MM.1S (cell line): Measurements from ENCODE around the gene ARSD.

Experiments
- DNase-seq: peaks from one replicate; pipeline ENCODE4 v3.0.0-alpha.2; 2015
- H2AFZ ChIP-seq: fragments of 300-600 bp; sonication (generic); 2 replicates; pipeline ENCODE4 v1.6.0; 2016; ENCODE audit warnings: antibody characterized with exemption, low read length
- H3F3A ChIP-seq: fragments of 300-600 bp; sonication (generic); 2 replicates; pipeline ENCODE4 v1.6.1; 2016; ENCODE audit warnings: mild to moderate bottlenecking, antibody characterized with exemption, low read length, moderate library complexity, mixed read lengths; ENCODE audit not compliant: insufficient read depth
- H3K27ac ChIP-seq: fragments of 300-600 bp; sonication (generic); 2 replicates; pipeline ENCODE4 v1.5.1; 2016; ENCODE audit warnings: mild to moderate bottlenecking, low read length
- H3K27me3 ChIP-seq: fragments of 300-600 bp; sonication (generic); replicated peaks from 2 replicates; pipeline ENCODE4 v1.6.0; 2016; ENCODE audit warnings: low read length; ENCODE audit not compliant: insufficient read depth
- H3K36me3 ChIP-seq: fragments of 300-600 bp; sonication (generic); replicated peaks from 2 replicates; pipeline ENCODE4 v1.6.1; 2016; ENCODE audit warnings: mild to moderate bottlenecking, low read length, mixed read lengths; ENCODE audit not compliant: insufficient read depth
- H3K4me1 ChIP-seq: fragments of 300-600 bp; sonication (generic); 2 replicates; pipeline ENCODE4 v1.6.1; 2016; ENCODE audit warnings: low read length, mixed read lengths
- H3K4me2 ChIP-seq: fragments of 300-600 bp; sonication (generic); 2 replicates; pipeline ENCODE4 v1.6.0; 2016; ENCODE audit warnings: low read depth, low read length
- H3K4me3 ChIP-seq: fragments of 300-600 bp; sonication (generic); 2 replicates; pipeline ENCODE4 v1.5.1; 2016; ENCODE audit warnings: low read length, mixed read lengths
- H3K79me2 ChIP-seq: fragments of 300-600 bp; sonication (generic); 2 replicates; pipeline ENCODE4 v1.6.1; 2016; ENCODE audit warnings: mixed run types, low read length, mixed read lengths
- H3K9ac ChIP-seq: fragments of 300-600 bp; sonication (generic); 2 replicates; pipeline ENCODE4 v1.6.1; 2016; ENCODE audit warnings: low read length, mixed read lengths
- H3K9me2 ChIP-seq: fragments of 300-600 bp; sonication (generic); replicated peaks from 2 replicates; pipeline ENCODE4 v1.6.1; 2016; ENCODE audit warnings: mild to moderate bottlenecking, low read length, mixed read lengths; ENCODE audit not compliant: insufficient read depth
- H3K9me3 ChIP-seq: fragments of 300-600 bp; sonication (generic); replicated peaks from 2 replicates; pipeline ENCODE4 v1.6.1; 2016; ENCODE audit warnings: mild to moderate bottlenecking, low read length, mixed read lengths; ENCODE audit not compliant: insufficient read depth
- H4K20me1 ChIP-seq: fragments of 300-600 bp; sonication (generic); 2 replicates; pipeline ENCODE4 v1.6.1; 2016; ENCODE audit warnings: mild to moderate bottlenecking, low read length, moderate library complexity, mixed read lengths; ENCODE audit not compliant: insufficient read depth
- EZH2 ChIP-seq: fragments of 300-600 bp; sonication (generic); optimal IDR thresholded peaks from 2 replicates; pipeline ENCODE3; 2017; ENCODE audit warnings: low read depth, mild to moderate bottlenecking, antibody characterized with exemption, low read length, mixed read lengths
- EZH2phosphoT487 ChIP-seq: fragments of 300-600 bp; sonication (generic); IDR thresholded peaks from 2 replicates; pipeline ENCODE4 v1.6.1; 2018; ENCODE audit warnings: antibody characterized with exemption, low read length
- TF ChIP-seq, protein P1 (sequence below): fragments of 300-600 bp; sonication (generic); IDR thresholded peaks from 2 replicates; pipeline ENCODE4 v1.5.1; 2016; ENCODE audit warnings: antibody characterized with exemption, low read length, mixed read lengths

The ARSD gene

DNA sequence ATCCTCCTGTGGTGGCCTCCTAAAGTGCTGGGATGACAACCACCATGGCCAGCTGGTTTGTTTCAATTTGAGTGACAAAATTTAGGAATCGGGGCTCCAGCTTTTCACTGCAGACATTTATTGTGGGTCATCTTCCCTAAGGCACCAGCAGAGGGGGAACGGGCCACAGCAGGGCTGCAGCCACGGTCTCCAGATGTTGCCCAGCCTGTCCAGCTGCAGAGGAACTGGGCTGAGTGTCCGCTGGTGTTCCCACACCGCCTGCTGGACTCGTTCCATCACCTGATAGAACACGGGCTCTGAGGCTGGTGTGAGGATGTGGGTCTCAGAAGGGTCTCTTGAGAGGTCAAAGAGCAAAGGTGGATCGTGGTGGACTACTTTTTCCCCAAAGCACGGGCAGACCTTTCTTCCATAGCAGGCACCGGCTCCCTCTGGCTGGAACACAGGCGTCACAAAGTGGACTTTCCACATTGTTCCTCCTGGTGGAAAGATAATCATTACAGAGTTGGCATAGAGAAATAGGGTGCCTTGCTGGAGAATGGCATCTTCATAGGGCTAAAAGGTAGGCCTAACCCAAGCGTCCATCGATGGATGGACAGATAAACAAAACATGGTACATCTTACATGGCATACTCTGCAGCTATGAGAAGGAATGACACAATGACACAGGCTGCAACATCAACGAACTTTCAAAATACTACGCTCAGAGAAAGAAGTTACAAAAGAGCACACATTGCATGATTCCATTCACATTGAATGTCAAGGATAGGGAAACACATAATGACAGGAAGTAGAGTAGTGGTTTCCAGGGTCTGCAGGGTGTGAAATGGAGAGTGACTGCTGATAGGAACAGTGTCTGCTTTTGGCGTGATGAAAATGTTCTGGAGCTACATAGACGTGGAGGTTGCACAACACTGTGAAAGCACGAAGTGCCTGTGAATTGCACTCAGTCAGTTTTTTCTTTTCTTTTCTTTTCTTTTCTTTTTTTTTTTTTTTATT is 5.9 kb upstream of the ARSD start:
- H3K4me3 ChIP-seq = no peak overlapping the region
- H3K4me2 ChIP-seq = no peak overlapping the region
- no peaks in the 10 kb centered on the region for H4K20me1 ChIP-seq
- TF ChIP-seq EZH2 = no peak
- TF ChIP-seq, protein P1, sequence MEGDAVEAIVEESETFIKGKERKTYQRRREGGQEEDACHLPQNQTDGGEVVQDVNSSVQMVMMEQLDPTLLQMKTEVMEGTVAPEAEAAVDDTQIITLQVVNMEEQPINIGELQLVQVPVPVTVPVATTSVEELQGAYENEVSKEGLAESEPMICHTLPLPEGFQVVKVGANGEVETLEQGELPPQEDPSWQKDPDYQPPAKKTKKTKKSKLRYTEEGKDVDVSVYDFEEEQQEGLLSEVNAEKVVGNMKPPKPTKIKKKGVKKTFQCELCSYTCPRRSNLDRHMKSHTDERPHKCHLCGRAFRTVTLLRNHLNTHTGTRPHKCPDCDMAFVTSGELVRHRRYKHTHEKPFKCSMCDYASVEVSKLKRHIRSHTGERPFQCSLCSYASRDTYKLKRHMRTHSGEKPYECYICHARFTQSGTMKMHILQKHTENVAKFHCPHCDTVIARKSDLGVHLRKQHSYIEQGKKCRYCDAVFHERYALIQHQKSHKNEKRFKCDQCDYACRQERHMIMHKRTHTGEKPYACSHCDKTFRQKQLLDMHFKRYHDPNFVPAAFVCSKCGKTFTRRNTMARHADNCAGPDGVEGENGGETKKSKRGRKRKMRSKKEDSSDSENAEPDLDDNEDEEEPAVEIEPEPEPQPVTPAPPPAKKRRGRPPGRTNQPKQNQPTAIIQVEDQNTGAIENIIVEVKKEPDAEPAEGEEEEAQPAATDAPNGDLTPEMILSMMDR = no peak
- TF ChIP-seq EZH2phosphoT487 = no peak
- H3K79me2 ChIP-seq = no peaks in the 10 kb centered on the region
- H3F3A ChIP-seq = no peaks in the 10 kb centered on the region
- H3K9me3 ChIP-seq = no peaks in the 10 kb centered on the region
- no peak overlapping the region for H3K9ac ChIP-seq
- H3K4me1 ChIP-seq = no peaks in the 10 kb centered on the region
- no peaks in the 10 kb centered on the region for H3K9me2 ChIP-seq
- no peak overlapping the region for H3K27ac ChIP-seq
- H2AFZ ChIP-seq = no peak overlapping the region
- no peaks in the 10 kb centered on the region for H3K36me3 ChIP-seq
- no peak for DNase-seq
- H3K27me3 ChIP-seq = no peaks in the 10 kb centered on the region

DNA sequence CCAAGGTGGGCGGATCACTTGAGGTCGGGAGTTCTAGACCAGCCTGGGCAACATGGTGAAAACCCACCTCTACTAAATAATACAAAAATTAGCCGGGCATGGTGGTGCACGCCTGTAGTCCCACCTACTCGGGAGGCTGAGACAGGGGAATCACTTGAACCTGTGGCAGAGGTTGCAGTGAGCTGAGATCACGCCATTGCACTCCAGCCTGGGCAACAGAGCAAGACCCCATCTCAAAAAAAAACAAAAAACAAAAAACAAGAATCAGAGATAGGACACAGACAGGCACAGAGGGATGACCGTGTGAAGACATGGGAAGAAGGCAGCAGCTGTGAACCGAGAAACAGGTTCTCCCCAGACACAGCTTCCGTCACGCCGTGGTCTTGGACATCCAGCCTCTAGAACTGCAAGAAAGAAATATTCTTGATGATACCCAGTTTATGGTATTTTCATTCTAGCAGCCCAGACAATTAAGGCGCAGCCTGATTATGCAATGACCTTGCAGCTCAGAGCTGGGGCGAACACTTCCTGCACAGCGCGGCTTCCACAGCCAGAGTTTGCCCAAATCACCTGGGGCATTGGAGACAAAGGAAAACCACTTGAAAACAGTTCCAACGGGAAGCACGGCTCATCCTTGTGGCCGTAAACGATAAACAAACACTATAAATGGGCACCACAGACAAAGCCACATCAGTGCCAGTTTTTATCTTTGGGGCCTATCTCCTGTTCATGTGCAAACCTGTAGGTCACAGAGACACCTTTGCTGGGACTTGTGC is 4.2 kb upstream of the ARSD start:
- no peaks in the 10 kb centered on the region for H3K36me3 ChIP-seq
- no peak overlapping the region for H3K27ac ChIP-seq
- H3K4me3 ChIP-seq = no peak overlapping the region
- no peaks in the 10 kb centered on the region for H3K9me3 ChIP-seq
- no peak overlapping the region for H3K9ac ChIP-seq
- H3K4me1 ChIP-seq = no peaks in the 10 kb centered on the region
- H3K4me2 ChIP-seq = no peak overlapping the region
- no peaks in the 10 kb centered on the region for H3F3A ChIP-seq
- no peaks in the 10 kb centered on the region for H3K9me2 ChIP-seq
- no peaks in the 10 kb centered on the region for H3K79me2 ChIP-seq
- TF ChIP-seq, protein P1 = no peak
- TF ChIP-seq EZH2 (no peak), EZH2phosphoT487 (no peak)
- DNase-seq = no peak
- no peaks in the 10 kb centered on the region for H3K27me3 ChIP-seq
- no peak overlapping the region for H2AFZ ChIP-seq
- no peaks in the 10 kb centered on the region for H4K20me1 ChIP-seq

DNA sequence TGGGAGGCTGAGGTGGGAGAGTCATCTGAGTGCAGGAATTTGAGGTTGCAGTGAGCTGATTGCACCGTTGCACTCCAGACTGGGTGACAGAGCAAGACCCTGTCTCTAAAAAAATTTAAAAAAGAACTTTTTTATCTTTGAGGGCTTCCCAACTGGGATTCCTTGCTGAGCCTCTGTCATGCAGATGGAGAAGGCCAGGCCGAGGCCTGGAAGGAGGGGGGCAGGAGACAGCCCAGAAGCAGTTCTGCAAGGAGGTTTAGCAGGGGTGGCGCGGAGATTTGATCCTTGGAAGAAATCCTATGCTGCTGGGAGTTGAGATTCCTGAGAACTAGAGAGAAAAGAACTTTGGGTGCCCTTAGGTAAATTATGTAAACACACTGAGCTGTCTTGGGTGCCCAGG is 2.5 kb upstream of the ARSD start:
- H3K36me3 ChIP-seq = no peaks in the 10 kb centered on the region
- H3K79me2 ChIP-seq = no peaks in the 10 kb centered on the region
- no peaks in the 10 kb centered on the region for H3K9me2 ChIP-seq
- H3K4me3 ChIP-seq = no peak overlapping the region
- H2AFZ ChIP-seq = no peak overlapping the region
- H3K9me3 ChIP-seq = no peaks in the 10 kb centered on the region
- no peak overlapping the region for H3K27ac ChIP-seq
- no peak for DNase-seq
- TF ChIP-seq EZH2phosphoT487 = no peak
- TF ChIP-seq, protein P1 = no peak
- no peak for TF ChIP-seq EZH2
- no peaks in the 10 kb centered on the region for H3K4me1 ChIP-seq
- H3F3A ChIP-seq = no peaks in the 10 kb centered on the region
- no peak overlapping the region for H3K9ac ChIP-seq
- no peaks in the 10 kb centered on the region for H4K20me1 ChIP-seq
- no peaks in the 10 kb centered on the region for H3K27me3 ChIP-seq
- no peak overlapping the region for H3K4me2 ChIP-seq
